AG04449 (cell line): ENCODE results near the gene NFASC.

ENCODE experiments used
- CTCF ChIA-PET: fragments of 350-600 bp; formaldehyde crosslinking; extraction: SDS; loops from one replicate; lab custom pipeline; 2021; ENCODE audit warnings: antibody characterized with exemption; lab: Yijun Ruan, JAX
- POLR2A ChIA-PET: fragments of 400-600, 350-600 bp; formaldehyde crosslinking; extraction: SDS; loops from one replicate; lab custom pipeline; 2020; ENCODE audit warnings: antibody characterized with exemption, inconsistent platforms; lab: Yijun Ruan, JAX
- DNase-seq: peaks from one replicate; pipeline ENCODE4 v3.0.0-alpha.2; 2010; ENCODE audit warnings: low read depth, low spot score
- H3K4me3 ChIP-seq: 2 replicates; pipeline ENCODE4 v1.5.1; 2011; ENCODE audit warnings: low read depth, mild to moderate bottlenecking, control low read depth, low read length
- TF ChIP-seq, protein P1 (sequence below): IDR thresholded peaks from one replicate; pipeline ENCODE4 v1.5.1; 2011; ENCODE audit warnings: mild to moderate bottlenecking, moderate library complexity, low read length, control low read depth, inconsistent platforms; ENCODE audit not compliant: insufficient read depth; ENCODE audit errors: missing control alignments

The NFASC gene

GRCh38 chr1:204846546-204846945, 24.1 kb upstream of the NFASC start:
- no peak for DNase-seq
- ChIA-PET POLR2A (no interaction called here), CTCF (interaction anchor here (2.0 kb wide), 1 partner anchor 95 kb away, joined by 7 read pairs; no protein-coding TSS in a partner anchor)
- TF ChIP-seq, protein P1, sequence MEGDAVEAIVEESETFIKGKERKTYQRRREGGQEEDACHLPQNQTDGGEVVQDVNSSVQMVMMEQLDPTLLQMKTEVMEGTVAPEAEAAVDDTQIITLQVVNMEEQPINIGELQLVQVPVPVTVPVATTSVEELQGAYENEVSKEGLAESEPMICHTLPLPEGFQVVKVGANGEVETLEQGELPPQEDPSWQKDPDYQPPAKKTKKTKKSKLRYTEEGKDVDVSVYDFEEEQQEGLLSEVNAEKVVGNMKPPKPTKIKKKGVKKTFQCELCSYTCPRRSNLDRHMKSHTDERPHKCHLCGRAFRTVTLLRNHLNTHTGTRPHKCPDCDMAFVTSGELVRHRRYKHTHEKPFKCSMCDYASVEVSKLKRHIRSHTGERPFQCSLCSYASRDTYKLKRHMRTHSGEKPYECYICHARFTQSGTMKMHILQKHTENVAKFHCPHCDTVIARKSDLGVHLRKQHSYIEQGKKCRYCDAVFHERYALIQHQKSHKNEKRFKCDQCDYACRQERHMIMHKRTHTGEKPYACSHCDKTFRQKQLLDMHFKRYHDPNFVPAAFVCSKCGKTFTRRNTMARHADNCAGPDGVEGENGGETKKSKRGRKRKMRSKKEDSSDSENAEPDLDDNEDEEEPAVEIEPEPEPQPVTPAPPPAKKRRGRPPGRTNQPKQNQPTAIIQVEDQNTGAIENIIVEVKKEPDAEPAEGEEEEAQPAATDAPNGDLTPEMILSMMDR = no peak
- no peak overlapping the region for H3K4me3 ChIP-seq

DNA sequence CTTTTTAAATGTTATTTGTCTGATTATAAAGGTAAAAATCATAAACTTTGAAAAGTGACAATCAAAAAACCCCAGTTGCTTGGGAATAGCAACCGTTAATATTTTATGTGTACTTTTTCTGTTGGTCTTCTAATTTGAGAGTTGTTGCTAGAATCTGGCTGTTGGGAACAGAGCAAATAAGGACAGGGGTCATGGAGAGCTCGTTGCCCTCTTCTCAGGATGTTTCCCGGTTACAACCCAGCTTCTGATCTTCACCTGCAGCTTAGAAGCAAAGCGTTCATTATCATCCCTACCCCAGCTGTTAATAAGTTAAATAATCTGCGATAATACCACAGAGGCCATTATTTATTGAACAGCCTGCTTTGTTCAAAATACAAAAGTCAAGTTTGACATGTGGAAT, 22.1 kb upstream of the NFASC start:
- no peak for DNase-seq
- no peak overlapping the region for H3K4me3 ChIP-seq
- ChIA-PET CTCF (interaction anchor here (0.8 to 2.0 kb wide), 3 partner anchors 41 to 93 kb away, joined by 3 to 7 read pairs (median 6); no protein-coding TSS in a partner anchor), POLR2A (no interaction called here)
- TF ChIP-seq, protein P1 = no peak

DNA sequence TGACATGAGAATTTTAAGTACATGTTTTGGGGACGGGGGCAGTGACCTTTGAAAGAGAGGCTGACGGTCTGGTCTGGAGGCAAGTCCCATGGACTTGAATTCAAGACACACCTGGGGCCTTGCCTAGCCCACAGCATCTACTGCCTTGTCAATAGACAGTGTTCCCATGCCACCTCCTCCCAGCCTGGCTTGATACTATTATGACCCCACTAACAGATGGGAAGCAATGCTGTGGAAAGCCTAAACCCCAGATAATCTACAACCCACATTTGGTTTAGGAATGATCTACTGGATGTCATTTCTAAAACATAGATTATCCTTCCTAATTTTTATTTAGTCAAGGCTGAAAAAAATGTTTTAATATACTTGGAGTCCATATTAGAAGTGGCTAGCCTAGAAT, 17.8 kb upstream of the NFASC start:
- ChIA-PET CTCF (interaction anchor here (0.6 to 1.7 kb wide), 2 partner anchors 46 to 88 kb away, joined by 3 to 5 read pairs; no protein-coding TSS in a partner anchor), POLR2A (no interaction called here)
- no peak overlapping the region for H3K4me3 ChIP-seq
- no peak for DNase-seq
- TF ChIP-seq, protein P1 = no peak

GRCh38 chr1:204853436-204853835, 17.2 kb upstream of the NFASC start:
- CTCF ChIA-PET = no interaction called here
- TF ChIP-seq, protein P1 = no peak
- POLR2A ChIA-PET = no interaction called here
- H3K4me3 ChIP-seq = no peak overlapping the region
- no peak for DNase-seq

DNA sequence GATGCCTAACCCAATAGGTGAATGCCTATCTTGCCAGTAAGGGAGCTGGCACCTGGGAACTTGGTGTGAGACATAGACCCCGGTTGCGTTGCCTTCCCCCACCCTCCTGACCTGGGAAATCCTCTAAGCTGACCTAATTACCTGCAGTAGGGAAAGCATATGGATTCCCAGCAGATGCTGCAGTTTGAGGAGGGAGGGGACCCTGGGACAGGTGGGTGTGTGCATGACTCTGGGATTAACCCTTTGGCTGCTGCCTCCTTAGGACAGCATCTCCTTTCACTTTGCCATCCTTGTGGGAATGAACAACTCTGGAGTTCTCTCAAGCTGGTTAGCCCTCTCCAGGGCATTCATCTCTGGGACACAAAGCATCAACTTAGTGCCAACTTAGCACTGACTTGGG, 16.4 kb upstream of the NFASC start:
- no peak for DNase-seq
- ChIA-PET CTCF (interaction anchor here (0.9 to 1.5 kb wide), 3 partner anchors 17 to 88 kb away, joined by 3 to 5 read pairs (median 4); no protein-coding TSS in a partner anchor), POLR2A (no interaction called here)
- TF ChIP-seq, protein P1 = no peak
- H3K4me3 ChIP-seq = no peak overlapping the region

DNA sequence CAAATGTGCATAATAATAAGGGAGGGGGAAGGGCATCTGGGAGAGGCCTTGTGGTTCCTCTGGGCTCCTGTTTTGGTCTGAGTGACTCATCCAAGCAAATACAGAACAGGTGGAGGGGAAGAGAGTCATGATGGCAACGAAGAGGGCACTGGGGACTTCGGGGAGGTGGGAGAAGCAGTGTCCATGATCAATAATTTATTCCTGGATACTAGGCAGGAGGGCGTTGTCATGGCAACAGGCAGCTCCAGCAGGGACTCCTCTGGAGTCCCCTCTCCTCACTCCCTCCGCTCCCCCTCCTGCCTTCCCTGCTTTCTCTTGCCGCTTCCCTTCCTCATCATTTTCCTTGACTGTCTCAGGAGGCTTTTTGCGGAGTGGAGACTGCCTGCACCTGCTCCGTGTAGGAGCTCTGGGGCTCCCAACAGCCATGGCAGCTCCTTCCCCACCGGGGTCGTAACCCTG, 12.3 kb upstream of the NFASC start:
- CTCF ChIA-PET = no interaction called here
- no peak for DNase-seq
- H3K4me3 ChIP-seq = no peak overlapping the region
- POLR2A ChIA-PET = no interaction called here
- TF ChIP-seq, protein P1 = no peak
